OCI-LY1 (cell line): Measurements from ENCODE around the gene CYTH3.

Source experiments
- H2AFZ ChIP-seq: fragments of 200-600 bp; sonication (generic), shearing (Covaris generic); 2 replicates; pipeline ENCODE4 v1.6.0; 2014; ENCODE audit warnings: antibody characterized with exemption, mild to moderate bottlenecking, low read length
- H3F3A ChIP-seq: fragments of 200-600 bp; sonication (generic), shearing (Covaris generic); 2 replicates; pipeline ENCODE4 v1.6.0; 2014; ENCODE audit warnings: mild to moderate bottlenecking, antibody characterized with exemption, low read length, moderate library complexity; ENCODE audit not compliant: insufficient read depth
- H3K27ac ChIP-seq: fragments of 200-600 bp; sonication (generic); 2 replicates; pipeline ENCODE4 v1.5.1; 2014; ENCODE audit warnings: low read length, mixed run types, mild to moderate bottlenecking, low read depth; ENCODE audit not compliant: poor library complexity, severe bottlenecking
- H3K27me3 ChIP-seq: fragments of 200-600 bp; sonication (generic); 2 replicates; pipeline ENCODE4 v1.6.0; 2014; ENCODE audit warnings: antibody characterized with exemption, mild to moderate bottlenecking, low read length, moderate library complexity; ENCODE audit not compliant: insufficient read depth
- H3K36me3 ChIP-seq: fragments of 200-600 bp; sonication (generic); 2 replicates; pipeline ENCODE4 v1.6.1; 2014; ENCODE audit warnings: mild to moderate bottlenecking, antibody characterized with exemption, low read length, moderate library complexity, mixed read lengths; ENCODE audit not compliant: insufficient read depth
- H3K4me1 ChIP-seq: fragments of 200-600 bp; sonication (generic); 2 replicates; pipeline ENCODE4 v1.5.1; 2014; ENCODE audit warnings: mild to moderate bottlenecking, low read length, moderate library complexity; ENCODE audit not compliant: insufficient read depth, severe bottlenecking
- H3K4me2 ChIP-seq: fragments of 200-600 bp; sonication (generic), shearing (Covaris generic); 2 replicates; pipeline ENCODE4 v1.6.1; 2014; ENCODE audit warnings: low read length
- H3K4me3 ChIP-seq: fragments of 200-600 bp; sonication (generic); 2 replicates; pipeline ENCODE4 v1.5.1; 2014; ENCODE audit warnings: low read length, low read depth, mild to moderate bottlenecking, mixed read lengths; ENCODE audit not compliant: poor library complexity, severe bottlenecking
- H3K79me2 ChIP-seq: fragments of 200-600 bp; shearing (Covaris generic); 2 replicates; pipeline ENCODE4 v1.6.1; 2016; ENCODE audit warnings: mixed run types, low read length, mixed read lengths; ENCODE audit not compliant: insufficient read depth
- H3K9ac ChIP-seq: fragments of 200-600 bp; sonication (generic), shearing (Covaris generic); 2 replicates; pipeline ENCODE4 v1.6.1; 2014; ENCODE audit warnings: mild to moderate bottlenecking, low read length, mixed read lengths
- H3K9me2 ChIP-seq: fragments of 200-600 bp; sonication (generic), shearing (Covaris generic); 2 replicates; pipeline ENCODE4 v1.6.1; 2014; ENCODE audit warnings: low read depth, mild to moderate bottlenecking, low read length, mixed read lengths
- H3K9me3 ChIP-seq: fragments of 200-600 bp; shearing (Covaris generic); 2 replicates; pipeline ENCODE4 v1.6.1; 2014; ENCODE audit warnings: low read length, mixed read lengths
- H4K20me1 ChIP-seq: fragments of 200-600 bp; sonication (generic), shearing (Covaris generic); 2 replicates; pipeline ENCODE4 v1.6.0; 2016; ENCODE audit warnings: mild to moderate bottlenecking, low read length; ENCODE audit not compliant: insufficient read depth
- EZH2 ChIP-seq: fragments of 200-600 bp; sonication (generic), shearing (Covaris generic); IDR thresholded peaks from 2 replicates; pipeline ENCODE4 v1.8.0; 2017; ENCODE audit warnings: borderline replicate concordance, mixed run types, mild to moderate bottlenecking, antibody characterized with exemption, low read length, moderate library complexity, mixed read lengths
- TF ChIP-seq, protein P1 (sequence below): fragments of 200-600 bp; sonication (generic), shearing (Covaris generic); IDR thresholded peaks from 2 replicates; pipeline ENCODE4 v1.5.1; 2017; ENCODE audit warnings: mild to moderate bottlenecking, antibody characterized with exemption, low read length, moderate library complexity, mixed read lengths

CYTH3 gene

DNA sequence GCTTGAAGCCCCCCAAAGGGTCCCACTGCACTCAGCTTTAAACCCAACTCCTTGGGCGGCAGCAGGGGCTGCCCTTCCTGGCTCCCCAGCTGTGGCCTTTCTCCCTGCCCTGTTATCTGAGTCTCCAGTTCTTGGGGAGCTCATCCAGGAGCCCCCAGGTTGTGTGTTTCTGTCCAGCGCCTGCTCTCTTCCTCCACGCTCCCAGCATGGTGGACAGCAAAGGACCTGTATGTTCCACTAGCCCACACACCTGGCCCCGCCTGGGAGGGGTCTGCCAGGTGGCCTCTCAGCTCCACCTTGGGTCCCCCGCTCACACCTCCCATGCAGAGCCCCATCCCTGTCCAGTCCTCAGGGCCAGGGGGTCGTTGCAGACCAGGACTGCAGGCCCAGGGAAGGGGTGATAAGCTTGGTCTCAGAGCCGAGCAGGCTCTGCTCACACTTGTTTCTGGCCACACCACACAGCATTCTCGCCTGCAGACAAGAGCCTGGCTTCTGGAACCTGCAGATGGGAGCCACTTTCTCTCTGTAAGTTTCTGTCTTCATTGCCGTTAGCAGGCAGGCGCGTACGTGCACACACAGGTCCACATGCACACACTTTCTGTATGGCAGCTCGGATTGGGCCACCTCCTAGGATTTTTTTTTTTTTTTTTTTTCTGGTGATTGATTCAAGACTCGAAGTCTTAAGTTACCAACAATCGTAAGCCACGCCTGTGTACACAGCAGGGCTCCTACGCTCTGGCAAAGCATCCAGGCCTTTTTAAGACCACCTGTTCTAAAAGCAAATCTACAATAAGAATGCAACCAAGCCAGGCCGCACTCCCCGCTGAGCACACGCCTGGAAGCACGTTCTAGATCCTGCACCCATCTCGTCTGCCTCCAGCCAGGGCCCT lies 104.6 kb downstream of the CYTH3 start:
- Histone ChIP-seq H3K4me1 (no peaks in the 10 kb centered on the region), H3K27ac (no peak overlapping the region), H3K27me3 (no peaks in the 10 kb centered on the region), H3K9me2 (no peaks in the 10 kb centered on the region), H2AFZ (no peak overlapping the region), H3F3A (no peaks in the 10 kb centered on the region), H3K36me3 (no peaks in the 10 kb centered on the region), H3K4me2 (no peak overlapping the region), H4K20me1 (no peaks in the 10 kb centered on the region), H3K79me2 (no peaks in the 10 kb centered on the region), H3K9me3 (no peaks in the 10 kb centered on the region), H3K4me3 (no peak overlapping the region), H3K9ac (no peak overlapping the region)
- TF ChIP-seq, protein P1, sequence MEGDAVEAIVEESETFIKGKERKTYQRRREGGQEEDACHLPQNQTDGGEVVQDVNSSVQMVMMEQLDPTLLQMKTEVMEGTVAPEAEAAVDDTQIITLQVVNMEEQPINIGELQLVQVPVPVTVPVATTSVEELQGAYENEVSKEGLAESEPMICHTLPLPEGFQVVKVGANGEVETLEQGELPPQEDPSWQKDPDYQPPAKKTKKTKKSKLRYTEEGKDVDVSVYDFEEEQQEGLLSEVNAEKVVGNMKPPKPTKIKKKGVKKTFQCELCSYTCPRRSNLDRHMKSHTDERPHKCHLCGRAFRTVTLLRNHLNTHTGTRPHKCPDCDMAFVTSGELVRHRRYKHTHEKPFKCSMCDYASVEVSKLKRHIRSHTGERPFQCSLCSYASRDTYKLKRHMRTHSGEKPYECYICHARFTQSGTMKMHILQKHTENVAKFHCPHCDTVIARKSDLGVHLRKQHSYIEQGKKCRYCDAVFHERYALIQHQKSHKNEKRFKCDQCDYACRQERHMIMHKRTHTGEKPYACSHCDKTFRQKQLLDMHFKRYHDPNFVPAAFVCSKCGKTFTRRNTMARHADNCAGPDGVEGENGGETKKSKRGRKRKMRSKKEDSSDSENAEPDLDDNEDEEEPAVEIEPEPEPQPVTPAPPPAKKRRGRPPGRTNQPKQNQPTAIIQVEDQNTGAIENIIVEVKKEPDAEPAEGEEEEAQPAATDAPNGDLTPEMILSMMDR, result no peak
- TF ChIP-seq EZH2, result no peak

DNA sequence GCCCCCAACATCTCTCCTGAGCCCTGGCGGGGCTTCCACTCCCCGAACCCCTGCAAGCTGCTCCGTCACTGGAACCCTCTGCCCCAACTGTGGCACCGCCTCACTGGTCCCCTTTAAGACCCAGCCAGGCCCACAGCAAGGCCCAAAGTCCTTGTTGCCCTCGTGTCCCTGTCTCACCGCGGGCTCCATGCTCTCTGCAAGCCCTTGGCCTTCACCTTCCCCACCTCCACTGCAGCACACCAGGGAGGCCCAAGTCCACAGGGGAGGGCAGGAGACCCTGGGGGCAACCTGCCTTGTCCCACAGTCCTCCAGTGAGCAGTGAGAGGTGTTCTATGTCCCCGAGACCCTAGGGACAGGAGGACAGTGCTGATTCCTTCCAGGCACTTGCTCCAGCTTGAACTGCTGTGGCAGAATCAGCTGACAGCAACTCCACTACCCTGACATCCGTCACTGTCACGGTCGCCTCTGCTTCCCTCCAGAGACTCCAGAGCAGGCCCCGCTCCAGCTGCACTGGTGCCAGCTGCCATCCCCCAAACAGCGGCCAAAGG lies 105.3 kb downstream of the CYTH3 start:
- no peaks in the 10 kb centered on the region for H4K20me1 ChIP-seq
- no peaks in the 10 kb centered on the region for H3F3A ChIP-seq
- no peaks in the 10 kb centered on the region for H3K79me2 ChIP-seq
- TF ChIP-seq, protein P1, result no peak
- no peak for TF ChIP-seq EZH2
- no peaks in the 10 kb centered on the region for H3K36me3 ChIP-seq
- H3K9me2 ChIP-seq, result no peaks in the 10 kb centered on the region
- no peaks in the 10 kb centered on the region for H3K4me1 ChIP-seq
- H3K4me3 ChIP-seq, result no peak overlapping the region
- H3K4me2 ChIP-seq, result no peak overlapping the region
- H3K27ac ChIP-seq, result no peak overlapping the region
- no peak overlapping the region for H2AFZ ChIP-seq
- H3K9me3 ChIP-seq, result no peaks in the 10 kb centered on the region
- H3K27me3 ChIP-seq, result no peaks in the 10 kb centered on the region
- no peak overlapping the region for H3K9ac ChIP-seq

DNA sequence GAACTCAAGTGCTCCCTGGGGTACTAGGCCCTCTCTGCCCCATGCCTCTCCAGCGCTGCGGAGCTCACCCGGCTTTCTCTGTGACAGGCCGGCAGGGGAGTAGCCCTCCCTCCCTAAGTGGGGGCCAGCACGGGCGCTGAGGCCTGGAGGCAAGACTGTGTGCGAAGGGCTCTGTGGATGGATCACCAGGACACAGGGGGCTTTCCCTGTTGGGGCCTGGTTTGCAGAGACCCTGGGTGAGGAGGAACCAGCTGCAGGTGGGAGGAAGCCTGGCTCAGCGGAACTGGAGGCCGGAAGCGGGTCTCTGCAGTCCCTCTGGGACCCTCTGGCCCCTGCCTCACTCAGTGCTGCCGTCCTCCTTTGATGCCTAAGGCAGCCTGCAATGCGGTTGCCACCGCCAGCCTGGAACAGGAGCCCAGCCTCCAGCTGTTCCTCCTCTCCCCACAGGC lies 106.0 kb downstream of the CYTH3 start:
- H3K9ac ChIP-seq, result no peak overlapping the region
- H3K4me3 ChIP-seq, result no peak overlapping the region
- H3F3A ChIP-seq, result no peaks in the 10 kb centered on the region
- H4K20me1 ChIP-seq, result no peaks in the 10 kb centered on the region
- no peaks in the 10 kb centered on the region for H3K4me1 ChIP-seq
- H2AFZ ChIP-seq, result no peak overlapping the region
- no peak for TF ChIP-seq EZH2
- TF ChIP-seq, protein P1, result no peak
- no peaks in the 10 kb centered on the region for H3K79me2 ChIP-seq
- H3K27me3 ChIP-seq, result no peaks in the 10 kb centered on the region
- no peaks in the 10 kb centered on the region for H3K9me3 ChIP-seq
- no peak overlapping the region for H3K27ac ChIP-seq
- H3K4me2 ChIP-seq, result no peak overlapping the region
- H3K9me2 ChIP-seq, result no peaks in the 10 kb centered on the region
- H3K36me3 ChIP-seq, result peaks cover 2% of the 10 kb centered on the region
